Astrocyte of the spinal cord (primary cell): Measurements from ENCODE around the gene TRABD2A.

Experiments used
- DNase-seq: peaks from one replicate; pipeline ENCODE4 v3.0.0; 2011; ENCODE audit warnings: low read depth, low spot score
- H3K4me3 ChIP-seq: 2 replicates; pipeline ENCODE4 v1.5.1; 2011; ENCODE audit warnings: low read depth, mild to moderate bottlenecking, low read length, moderate library complexity
- CTCF ChIP-seq: IDR thresholded peaks from 2 replicates; pipeline ENCODE4 v1.5.1; 2012; ENCODE audit warnings: low read depth, mild to moderate bottlenecking, low read length, inconsistent platforms
- in situ Hi-C: cut with HindIII; loops from 2 replicates; pipeline ENCODE4 v1.10.0; 2017; ENCODE audit warnings: low sequenced_read_pairs

The TRABD2A gene

GRCh38 chr2:84897773-84898172, 16.9 kb upstream of the TRABD2A start:
- DNase-seq: no peak
- no peak overlapping the region for H3K4me3 ChIP-seq
- TF ChIP-seq CTCF: no peak
- in situ Hi-C loops: no loop called here

- H3K4me3 ChIP-seq: no peak overlapping the region
- no peak for TF ChIP-seq CTCF
- DNase-seq: no peak
- in situ Hi-C loops: no loop called here
Measured at GRCh38 chr2:84896567-84896966, 15.7 kb upstream of the TRABD2A start.

GRCh38 chr2:84894758-84895520, 14.1 kb upstream of the TRABD2A start:
- no peak for DNase-seq
- in situ Hi-C loops: no loop called here
- H3K4me3 ChIP-seq: no peak overlapping the region
- no peak for TF ChIP-seq CTCF

- in situ Hi-C loops: no loop called here
- DNase-seq: no peak
- TF ChIP-seq CTCF: no peak
Measured at GRCh38 chr2:84894131-84894586, 13.3 kb upstream of the TRABD2A start.

GRCh38 chr2:84891355-84892010, 10.6 kb upstream of the TRABD2A start:
- in situ Hi-C loops: no loop called here
- no peak for DNase-seq
- H3K4me3 ChIP-seq: no peak overlapping the region
- no peak for TF ChIP-seq CTCF

More at GRCh38 chr2:84894131-84894586, 13.3 kb upstream of the TRABD2A start:
- H3K4me3 ChIP-seq: no peak overlapping the region

- in situ Hi-C loops: no loop called here
- DNase-seq: no peak
- H3K4me3 ChIP-seq: no peak overlapping the region
- TF ChIP-seq CTCF: no peak
Measured at GRCh38 chr2:84889332-84889731, 8.4 kb upstream of the TRABD2A start.
